Transverse colon (tissue), 4 donors: ENCODE data around the gene TMEM184A. TPM values are rescaled to one million over a fixed set of nuclear protein-coding genes. Genes with fewer than 3 reads are reported as not detected.

Experiments
- DNase-seq: peaks from one replicate; pipeline ENCODE4 v3.0.0-alpha.2; 2019
- H3K27ac ChIP-seq, 4 donors: fragments of 200-600 bp; sonication (generic); 2 replicates each; pipeline ENCODE4 v1.5.1; 2016 to 2018; ENCODE audit warnings: inconsistent platforms in 4 of 4
- H3K27me3 ChIP-seq: fragments of 200-600 bp; sonication (generic); 2 replicates; pipeline ENCODE4 v1.5.1; 2017; ENCODE audit warnings: inconsistent platforms
- H3K36me3 ChIP-seq, 4 donors: fragments of 200-600 bp; sonication (generic); 2 replicates each; pipeline ENCODE4 v1.5.1; 2017 to 2019; ENCODE audit warnings: inconsistent platforms in 4 of 4
- H3K4me1 ChIP-seq, 4 donors: fragments of 200-600 bp; sonication (generic); 2 replicates each; pipeline ENCODE4 v1.5.1; 2017 to 2020; ENCODE audit warnings: inconsistent platforms in 4 of 4
- H3K4me3 ChIP-seq, 4 donors: fragments of 200-600 bp; sonication (generic); 1 replicate in 1 of 4; 2 replicates in 3 of 4; pipeline versions ENCODE4 v1.5.1 to v1.6.1; 2017 to 2019; ENCODE audit warnings: inconsistent platforms in 4 of 4
- H3K9me3 ChIP-seq, 2 donors: fragments of 200-600 bp; sonication (generic); 2 replicates each; pipeline ENCODE4 v1.5.1; 2017 to 2019; ENCODE audit warnings: inconsistent platforms in 2 of 2
- EP300 ChIP-seq: sonication (generic); formaldehyde crosslinking; IDR thresholded peaks from one replicate; pipeline ENCODE4 v1.6.1; 2017; ENCODE audit warnings: antibody characterized with exemption, low read depth
- POLR2A ChIP-seq: fragments of 450-650 bp; IDR thresholded peaks from one replicate; pipeline ENCODE4 v1.6.1; 2016; ENCODE audit warnings: antibody characterized with exemption, mild to moderate bottlenecking, moderate library complexity
- POLR2AphosphoS5 ChIP-seq, 3 donors: sonication (generic); formaldehyde crosslinking; IDR thresholded peaks; one replicate each; pipeline ENCODE4 v1.6.1; 2016; ENCODE audit warnings: antibody characterized with exemption in 3 of 3
- WGBS, 2 donors: methylation state at CpG; one replicate each; pipeline ENCODE4 v1.1.5; 2018; ENCODE audit warnings: low coverage in 1 of 2; 5-methylcytosine and 5-hydroxymethylcytosine counted together
- in situ Hi-C, 4 donors: fragments of 200-750 bp; cut with MboI; loops; one replicate each; pipeline versions ENCODE4 v1.15.0 to v1.15.1; 2017; ENCODE audit warnings: low sequenced_read_pairs in 3 of 4, low pct_ligation_motif_present in 1 of 4, low pct_unique_long_range_greater_than_20kb in 1 of 4
- intact Hi-C: fragments of 100-400 bp; cut with DNase I; formaldehyde crosslinking; loops from one replicate; pipeline ENCODE4 v1.15.1; 2023; ENCODE audit warnings: low total_unique reads
- total RNA-seq, 4 donors: library from RNA; depleted of rRNA; stranded (reverse); fragments of >200 nt; gene quantifications; one replicate each; pipeline ENCODE4 v1.1.0, GENCODE V29; 2016
- TF ChIP-seq, protein P1 (sequence below), 5 experiments: fragments of 200-600 bp in 3 of 5; fragments of 450-650 bp in 2 of 5; sonication (generic) in 3 of 5; IDR thresholded peaks; 1 replicate in 2 of 5; 2 replicates in 3 of 5; pipeline ENCODE4 v1.5.1; 2016 to 2017; ENCODE audit warnings: antibody characterized with exemption in 5 of 5, inconsistent platforms in 3 of 5, mild to moderate bottlenecking in 2 of 5, moderate library complexity in 1 of 5

The TMEM184A gene
- total RNA-seq, 4 donors from 2014 or later, result 49.9 to 151 (median 94.1) TPM

DNA sequence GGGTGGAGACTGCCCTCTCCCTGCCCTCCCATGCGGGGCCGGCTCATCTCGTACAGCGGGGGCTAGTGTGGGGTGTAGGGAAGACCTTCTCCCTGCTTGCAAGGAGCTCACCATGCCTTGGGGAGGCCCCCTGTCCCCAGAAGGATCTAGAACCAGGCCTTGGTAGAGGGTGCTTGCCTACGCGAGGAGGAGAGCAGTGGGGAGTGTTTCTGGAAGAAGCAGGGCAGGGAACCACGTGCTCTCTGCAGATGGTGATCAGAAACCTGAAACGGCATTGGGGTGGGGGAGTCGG is 22.8 kb downstream of the TMEM184A start:
- intact Hi-C loops (no loop called here), in situ Hi-C loops (no loop called here)
- Histone ChIP-seq H3K9me3 (no peaks in the 10 kb centered on the region), H3K27me3 (no peaks in the 10 kb centered on the region), H3K27ac (peak overlapping the region; percentile 97 to 99 (median 98)), H3K4me1 (peaks cover 29 to 60% (median 55%) of the 10 kb centered on the region in 4 donors), H3K36me3 (no peaks in the 10 kb centered on the region), H3K4me3 (peak overlapping the region; percentile 3 to 75 (median 72))
- 20 to 22% methylated on average over 1 to 7 of the region's 9 CpGs for WGBS, 2 donors
- DNase-seq, result no peak
- TF ChIP-seq POLR2AphosphoS5 (IDR thresholded peaks at IDR 0.05) (no peak), POLR2A (no peak), EP300 (no peak)
- TF ChIP-seq, protein P1, sequence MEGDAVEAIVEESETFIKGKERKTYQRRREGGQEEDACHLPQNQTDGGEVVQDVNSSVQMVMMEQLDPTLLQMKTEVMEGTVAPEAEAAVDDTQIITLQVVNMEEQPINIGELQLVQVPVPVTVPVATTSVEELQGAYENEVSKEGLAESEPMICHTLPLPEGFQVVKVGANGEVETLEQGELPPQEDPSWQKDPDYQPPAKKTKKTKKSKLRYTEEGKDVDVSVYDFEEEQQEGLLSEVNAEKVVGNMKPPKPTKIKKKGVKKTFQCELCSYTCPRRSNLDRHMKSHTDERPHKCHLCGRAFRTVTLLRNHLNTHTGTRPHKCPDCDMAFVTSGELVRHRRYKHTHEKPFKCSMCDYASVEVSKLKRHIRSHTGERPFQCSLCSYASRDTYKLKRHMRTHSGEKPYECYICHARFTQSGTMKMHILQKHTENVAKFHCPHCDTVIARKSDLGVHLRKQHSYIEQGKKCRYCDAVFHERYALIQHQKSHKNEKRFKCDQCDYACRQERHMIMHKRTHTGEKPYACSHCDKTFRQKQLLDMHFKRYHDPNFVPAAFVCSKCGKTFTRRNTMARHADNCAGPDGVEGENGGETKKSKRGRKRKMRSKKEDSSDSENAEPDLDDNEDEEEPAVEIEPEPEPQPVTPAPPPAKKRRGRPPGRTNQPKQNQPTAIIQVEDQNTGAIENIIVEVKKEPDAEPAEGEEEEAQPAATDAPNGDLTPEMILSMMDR (IDR thresholded peaks at IDR 0.05), result no peak

DNA sequence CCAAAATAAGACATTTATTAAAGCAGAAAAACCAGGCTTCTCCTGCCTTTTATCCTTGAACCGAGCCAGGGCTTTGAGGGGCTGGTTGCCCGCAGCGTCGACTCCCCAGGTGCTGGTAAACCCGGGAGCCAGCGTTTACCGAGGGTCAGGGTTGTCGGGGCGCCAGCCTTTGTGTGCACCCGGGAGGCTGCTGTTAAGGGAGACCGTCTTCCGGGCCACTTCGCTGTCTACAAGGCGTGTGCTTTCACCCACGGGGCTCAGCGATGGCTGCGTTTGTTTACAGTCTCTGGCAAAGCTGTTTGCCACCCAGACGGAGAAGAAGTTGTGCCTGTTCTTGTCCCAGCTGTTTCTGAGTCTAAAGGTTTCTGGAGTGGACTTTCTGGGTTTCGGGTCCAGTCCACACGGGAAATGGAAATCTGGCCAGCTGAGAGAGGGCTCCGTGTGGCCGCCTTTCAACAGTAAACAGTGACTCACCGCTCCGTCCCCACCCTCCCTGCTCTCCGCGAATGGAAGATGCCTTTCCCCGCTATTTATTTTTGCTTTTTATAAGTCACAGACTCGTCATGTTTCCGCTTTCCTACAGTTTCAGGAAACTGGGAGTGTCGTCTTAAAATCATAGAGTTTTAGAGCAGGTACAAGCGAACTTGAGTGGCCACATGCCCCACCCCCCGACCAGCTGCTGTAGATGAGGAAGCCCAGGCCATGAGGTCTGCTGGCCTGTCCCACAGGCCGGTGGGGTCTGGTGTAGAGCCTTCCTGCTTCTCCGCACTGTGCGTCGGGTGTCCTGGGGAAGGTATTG is 23.4 kb downstream of the TMEM184A start:
- Histone ChIP-seq H3K4me1 (peaks cover 28 to 55% (median 54%) of the 10 kb centered on the region in 4 donors), H3K9me3 (no peaks in the 10 kb centered on the region), H3K27me3 (no peaks in the 10 kb centered on the region), H3K36me3 (no peaks in the 10 kb centered on the region), H3K27ac (peak overlapping the region; percentile 97 to 99 (median 98)), H3K4me3 (peak overlapping the region; percentile 70 to 75 (median 72))
- TF ChIP-seq, protein P1 (IDR thresholded peaks at IDR 0.05), result no peak
- peak; percentile 71 to 94 (median 91) for TF ChIP-seq POLR2AphosphoS5 (IDR thresholded peaks at IDR 0.05)
- peak; percentile 86 for TF ChIP-seq POLR2A
- peak; percentile 70 for TF ChIP-seq EP300
- in situ Hi-C loops (no loop called here), intact Hi-C loops (no loop called here)
- WGBS, 2 donors, result 1 to 4% methylated on average over 5 to 35 of the region's 36 CpGs
- peak; percentile 90 for DNase-seq

DNA sequence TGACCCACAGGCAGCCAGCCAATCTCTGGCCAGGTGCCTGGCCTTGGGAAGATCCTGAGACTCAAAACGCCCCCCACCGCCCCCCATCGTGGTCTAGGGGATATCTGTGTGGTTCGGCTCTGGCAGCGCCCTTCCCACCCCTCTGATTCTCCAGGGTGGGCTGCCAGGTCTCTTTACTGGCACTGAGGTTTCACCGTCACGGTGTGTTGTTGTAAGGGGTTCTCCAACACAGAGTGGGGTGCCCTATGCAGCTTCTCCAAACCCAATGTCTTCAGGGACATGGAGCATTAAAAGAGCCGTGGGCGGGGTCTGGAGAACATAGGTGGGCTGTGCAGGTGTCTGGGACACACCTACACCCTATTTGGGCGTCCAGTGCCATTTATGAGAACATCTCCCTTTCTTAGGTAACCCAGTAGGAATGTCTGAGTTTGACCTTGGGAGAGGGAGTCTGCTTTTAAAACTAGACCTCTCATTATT is 24.0 kb downstream of the TMEM184A start:
- intact Hi-C loops, result no loop called here
- H3K27ac ChIP-seq, result peak overlapping the region; percentile 97 to 99 (median 98)
- no peaks in the 10 kb centered on the region for H3K36me3 ChIP-seq
- WGBS, 2 donors, result 21% methylated on average over 10 of the region's 10 CpGs; no CpG with 5 or more reads in 1 of the 2 donors
- H3K4me1 ChIP-seq, result peaks cover 27 to 49% (median 48%) of the 10 kb centered on the region in 4 donors
- no peak for DNase-seq
- H3K27me3 ChIP-seq, result no peaks in the 10 kb centered on the region
- H3K4me3 ChIP-seq, result peak overlapping the region; percentile 70 to 75 (median 72)
- in situ Hi-C loops, result no loop called here
- no peaks in the 10 kb centered on the region for H3K9me3 ChIP-seq
- TF ChIP-seq, protein P1 (IDR thresholded peaks at IDR 0.05), result no peak
- TF ChIP-seq POLR2AphosphoS5 (IDR thresholded peaks at IDR 0.05) (no peak), EP300 (no peak), POLR2A (no peak)

DNA sequence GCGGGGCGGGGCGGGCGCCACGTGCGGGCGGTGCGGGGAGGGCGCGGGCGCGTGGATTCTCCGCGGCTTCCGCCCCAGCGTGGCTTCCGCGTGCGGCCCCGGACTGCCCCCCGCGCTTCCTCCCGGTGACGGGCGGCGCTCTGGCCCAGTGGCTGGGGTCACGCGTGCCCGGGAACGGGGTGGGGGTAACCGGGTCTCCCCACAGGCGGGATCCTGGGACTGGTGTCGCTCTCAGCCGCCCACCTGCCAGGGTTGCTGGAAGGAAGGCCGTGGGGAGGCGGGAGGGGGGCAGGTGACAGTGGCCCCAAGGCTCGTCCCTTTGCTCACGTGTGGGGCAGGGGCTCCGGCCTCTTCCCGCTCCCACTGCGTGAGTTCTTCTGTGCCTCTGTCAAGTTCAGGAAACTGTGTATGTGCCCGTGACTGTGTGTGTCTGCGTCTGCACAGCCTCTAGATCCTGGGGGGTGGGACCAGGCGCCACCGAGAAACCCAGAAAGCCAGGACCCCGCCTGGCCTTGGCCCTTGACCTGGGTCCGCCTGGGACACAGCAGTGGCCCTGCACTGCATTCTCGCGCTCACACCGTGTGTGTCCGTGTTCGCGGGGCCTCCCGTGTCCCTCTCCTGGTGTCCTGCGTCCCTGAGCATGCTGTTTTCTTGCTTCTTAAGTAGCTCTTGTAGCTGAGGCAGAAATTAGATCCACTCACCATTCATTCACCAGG is 24.6 kb downstream of the TMEM184A start:
- H3K36me3 ChIP-seq, result no peaks in the 10 kb centered on the region
- TF ChIP-seq EP300, result peak; percentile 27
- peak; percentile 53 for TF ChIP-seq POLR2A
- peak in 2 of 3 donors; percentile 53 to 70 for TF ChIP-seq POLR2AphosphoS5 (IDR thresholded peaks at IDR 0.05)
- TF ChIP-seq, protein P1 (IDR thresholded peaks at IDR 0.05), result no peak
- in situ Hi-C loops (no loop called here), intact Hi-C loops (no loop called here)
- H3K4me1 ChIP-seq, result peaks cover 21 to 45% (median 42%) of the 10 kb centered on the region in 4 donors
- peak overlapping the region; percentile 70 to 75 (median 72) for H3K4me3 ChIP-seq
- 3% methylated on average over 32 of the region's 55 CpGs; no CpG with 5 or more reads in 1 of the 2 donors for WGBS, 2 donors
- peak overlapping the region; percentile 97 to 99 (median 98) for H3K27ac ChIP-seq
- DNase-seq, result peak; percentile 55
- H3K9me3 ChIP-seq, result no peaks in the 10 kb centered on the region
- H3K27me3 ChIP-seq, result no peaks in the 10 kb centered on the region
